HG03066 (cell line): ENCODE data around the gene LGALS1.
"Not testable (repeated sequence)": the region's sequence is repeated elsewhere in the genome, so short reads cannot be mapped to it uniquely, and the experiment has no call there.

Experiments
- ATAC-seq: cut with Tn5 transposase; IDR thresholded peaks from one replicate; pipeline ENCODE4 v1.9.1; 2021; ENCODE audit warnings: low read depth; ENCODE audit not compliant: unreplicated experiment

Gene LGALS1

GRCh38 chr22:37639070-37639760 lies 36.2 kb upstream of the LGALS1 start, which contains the start of gene SH3BP1:
SH3BP1 (plus strand) TSS chr22:37639669; CDS start chr22:37639788, 119 bp downstream.
- no peak for ATAC-seq

GRCh38 chr22:37639771-37640590 lies 35.5 kb upstream of the LGALS1 start:
- ATAC-seq: no peak

- ATAC-seq: no peak
Observed at GRCh38 chr22:37640591-37641560, 34.6 kb upstream of the LGALS1 start.

- ATAC-seq: no peak
Observed at GRCh38 chr22:37641561-37641949, 33.9 kb upstream of the LGALS1 start.

GRCh38 chr22:37643225-37643847 lies 32.1 kb upstream of the LGALS1 start:
- peak; percentile 45 for ATAC-seq

- no peak for ATAC-seq
Observed at GRCh38 chr22:37647317-37647716, 28.1 kb upstream of the LGALS1 start.

- no peak for ATAC-seq
Observed at GRCh38 chr22:37647928-37648327, 27.5 kb upstream of the LGALS1 start.

- ATAC-seq: no peak
Observed at GRCh38 chr22:37650463-37651136, 24.8 kb upstream of the LGALS1 start.

GRCh38 chr22:37654563-37655251 lies 20.7 kb upstream of the LGALS1 start:
- no peak for ATAC-seq

GRCh38 chr22:37655252-37655563 lies 20.2 kb upstream of the LGALS1 start:
- no peak for ATAC-seq

GRCh38 chr22:37656583-37656982 lies 18.9 kb upstream of the LGALS1 start:
- ATAC-seq: not testable (repeated sequence)

- no peak for ATAC-seq
Observed at GRCh38 chr22:37657590-37658132, 17.8 kb upstream of the LGALS1 start.

- peak; percentile 89 for ATAC-seq
Observed at GRCh38 chr22:37658133-37659065, 17.0 kb upstream of the LGALS1 start, which contains the start of gene PDXP. PDXP (plus strand) TSS chr22:37658723; CDS start chr22:37658783, 60 bp downstream.

GRCh38 chr22:37659066-37659896 lies 16.2 kb upstream of the LGALS1 start:
- no peak for ATAC-seq

GRCh38 chr22:37659897-37660708 lies 15.3 kb upstream of the LGALS1 start:
- no peak for ATAC-seq

- no peak for ATAC-seq
Observed at GRCh38 chr22:37660709-37661045, 14.8 kb upstream of the LGALS1 start.
